Endothelial cell of umbilical vein (primary cell): ENCODE measurements around the gene CPT1A. TPM values are rescaled to one million over a fixed set of nuclear protein-coding genes. Genes with fewer than 3 reads are reported as not detected.

Experiments used
- BruUV-seq: library from RNA; stranded (reverse); fragments of 400-500 nt; replicated peaks from 2 replicates; lab custom pipeline; 2021; lab: Mats Ljungman, UMichigan
- CTCF ChIA-PET: fragments of 300-600, 350-600 bp; sonication (Branson Sonifier 250); formaldehyde crosslinking; loops from one replicate; lab custom pipeline; 2021; ENCODE audit warnings: antibody characterized with exemption, inconsistent platforms; lab: Charles Lee
- POLR2A ChIA-PET: fragments of 300-600, 350-600 bp; sonication (Branson Sonifier 250); formaldehyde crosslinking; loops from one replicate; lab custom pipeline; 2021; ENCODE audit warnings: antibody characterized with exemption, inconsistent platforms; lab: Charles Lee
- DNase-seq: peaks from one replicate; pipeline ENCODE4 v3.0.0-alpha.2; 2011; ENCODE audit warnings: low read depth, low spot score
- FAIRE-seq: peaks from 2 replicates; lab custom pipeline; 2011; peaks lifted over from hg19 to GRCh38; lab: Jason Lieb, UNC
- H2AFZ ChIP-seq: 2 replicates; pipeline ENCODE4 v1.6.0; 2012; ENCODE audit warnings: low read depth, low read length, control low read depth, inconsistent platforms
- H3K27ac ChIP-seq: 2 replicates; pipeline ENCODE4 v1.5.1; 2011; ENCODE audit warnings: low read depth, mild to moderate bottlenecking, control low read depth, low read length, moderate library complexity; ENCODE audit not compliant: insufficient read depth
- H3K27me3 ChIP-seq, 2 experiments: 2 replicates each; pipeline versions ENCODE4 v1.6.0 to v1.6.1; 2011; ENCODE audit warnings: low read length in 2 of 2, mixed read lengths in 1 of 2; ENCODE audit not compliant: control insufficient read depth in 2 of 2, insufficient read depth in 2 of 2
- H3K36me3 ChIP-seq, 2 experiments: 2 replicates in 1 of 2; 3 replicates in 1 of 2; pipeline ENCODE4 v1.5.1; 2011; ENCODE audit warnings: low read length in 2 of 2, mild to moderate bottlenecking in 1 of 2, moderate library complexity in 1 of 2; ENCODE audit not compliant: control insufficient read depth in 2 of 2, insufficient read depth in 2 of 2; ENCODE audit errors: extremely low read depth in 1 of 2
- H3K4me1 ChIP-seq: 3 replicates; pipeline ENCODE4 v1.5.1; 2011; ENCODE audit warnings: mild to moderate bottlenecking, low read length; ENCODE audit not compliant: control insufficient read depth, insufficient read depth; ENCODE audit errors: extremely low read depth
- H3K4me2 ChIP-seq: 2 replicates; pipeline ENCODE4 v1.6.1; 2011; ENCODE audit warnings: low read length, control low read depth, mixed read lengths; ENCODE audit not compliant: insufficient read depth
- H3K4me3 ChIP-seq, 3 experiments: fragments of 200-600 bp in 1 of 3; sonication (generic), shearing (Covaris generic) in 1 of 3; replicated peaks in 1 of 3; 2 replicates each; pipeline ENCODE4 v1.5.1; 2011 to 2016; ENCODE audit warnings: control low read depth in 3 of 3, low read length in 3 of 3, mild to moderate bottlenecking in 2 of 3, inconsistent platforms in 1 of 3, low read depth in 1 of 3, moderate library complexity in 1 of 3; ENCODE audit not compliant: insufficient read depth in 1 of 3
- H3K79me2 ChIP-seq: 2 replicates; pipeline ENCODE4 v1.6.0; 2012; ENCODE audit warnings: low read length, inconsistent platforms; ENCODE audit not compliant: control insufficient read depth, insufficient read depth
- H3K9ac ChIP-seq: replicated peaks from 2 replicates; pipeline ENCODE3; 2011; ENCODE audit warnings: low read length, control low read depth; ENCODE audit not compliant: insufficient read depth; ENCODE audit errors: extremely low read depth
- H3K9me1 ChIP-seq: replicated peaks from 3 replicates; pipeline ENCODE4 v1.6.0; 2011; ENCODE audit warnings: mild to moderate bottlenecking, low read length; ENCODE audit not compliant: control insufficient read depth, insufficient read depth; ENCODE audit errors: extremely low read depth
- H3K9me3 ChIP-seq: replicated peaks from 2 replicates; pipeline ENCODE4 v1.5.1; 2012; ENCODE audit warnings: low read length, inconsistent platforms; ENCODE audit not compliant: control insufficient read depth, insufficient read depth
- H4K20me1 ChIP-seq: replicated peaks from 2 replicates; pipeline ENCODE3; 2011; ENCODE audit warnings: mild to moderate bottlenecking, low read length; ENCODE audit not compliant: control insufficient read depth, insufficient read depth; ENCODE audit errors: extremely low read depth
- EZH2 ChIP-seq: IDR thresholded peaks from 2 replicates; pipeline ENCODE4 v1.6.1; 2012; ENCODE audit warnings: borderline replicate concordance, low read depth, mild to moderate bottlenecking, moderate library complexity, low read length, inconsistent platforms; ENCODE audit not compliant: severe bottlenecking
- FOS ChIP-seq: IDR thresholded peaks from 2 replicates; pipeline ENCODE4 v1.6.1; 2011; ENCODE audit warnings: mild to moderate bottlenecking, low read length, moderate library complexity, borderline replicate concordance; ENCODE audit not compliant: insufficient read depth
- GATA2 ChIP-seq: IDR thresholded peaks from 2 replicates; pipeline ENCODE4 v1.7.0; 2011; ENCODE audit warnings: low read depth, mild to moderate bottlenecking, moderate library complexity, mixed read lengths, low read length; ENCODE audit not compliant: insufficient read length, insufficient read depth
- JUN ChIP-seq: IDR thresholded peaks from 2 replicates; pipeline ENCODE4 v1.6.1; 2011; ENCODE audit warnings: borderline replicate concordance, low read depth; ENCODE audit not compliant: insufficient read length, insufficient read depth
- MYC ChIP-seq: IDR thresholded peaks from one replicate; pipeline ENCODE4 v1.6.1; 2011; ENCODE audit warnings: mild to moderate bottlenecking, low read depth, low read length
- POLR2A ChIP-seq: IDR thresholded peaks from 2 replicates; pipeline ENCODE4 v1.6.1; 2012; ENCODE audit warnings: low read depth, mild to moderate bottlenecking, control low read depth, low read length
- POLR2AphosphoS5 ChIP-seq: IDR thresholded peaks from 2 replicates; pipeline ENCODE4 v1.6.1; 2012; ENCODE audit warnings: low read depth, mild to moderate bottlenecking, control low read depth, low read length, moderate library complexity; ENCODE audit not compliant: insufficient read depth
- dilution Hi-C: fragments of 300-500 bp; cut with MboI; formaldehyde crosslinking; loops from one replicate; pipeline ENCODE4 v1.15.0; 2019; ENCODE audit warnings: low sequenced_read_pairs; ENCODE audit not compliant: extremely low pct_ligation_motif_present
- intact Hi-C: fragments of 100-400 bp; cut with micrococcal nuclease; formaldehyde crosslinking; loops from one replicate; pipeline ENCODE4 v1.10.0; 2022
- polyA plus RNA-seq, 4 experiments: library from polyadenylated mRNA; depleted of rRNA in 3 of 4; stranded (reverse) in 3 of 4; unstranded in 1 of 4; fragments of >200 nt; gene quantifications; 2 replicates each; pipeline versions ENCODE4 v1.2.1 to v1.2.3, GENCODE V29; 2011 to 2012; ENCODE audit warnings: missing spikeins in 1 of 4
- total RNA-seq: library from RNA; stranded (reverse); gene quantifications from 2 replicates; pipeline ENCODE4 v1.2.3, GENCODE V29; 2021
- TF ChIP-seq, protein P1 (sequence below): IDR thresholded peaks from 2 replicates; pipeline ENCODE4 v1.6.1; 2011; ENCODE audit not compliant: insufficient read depth, insufficient read length

CPT1A gene
- total and polyA plus RNA-seq, 2 donors (not counting 3 experiments of a cell fraction or from before 2014, with no cell fraction given): 26.3 to 62.1 TPM

- no TSS peak for BruUV-seq
- FAIRE-seq (no peak), DNase-seq (no peak)
- H3K4me2 ChIP-seq: no peak overlapping the region
- H3K79me2 ChIP-seq: no peaks in the 10 kb centered on the region
- peaks cover 3 to 37% of the 10 kb centered on the region in 2 experiments for H3K36me3 ChIP-seq
- POLR2A ChIA-PET: no interaction called here
- intact Hi-C loops: no loop called here
- H3K4me3 ChIP-seq: no peak overlapping the region
- no peaks in the 10 kb centered on the region for H3K9me1 ChIP-seq
- CTCF ChIA-PET: no interaction called here
- no peaks in the 10 kb centered on the region for H3K4me1 ChIP-seq
- H2AFZ ChIP-seq: no peak overlapping the region
- no peaks in the 10 kb centered on the region for H3K9me3 ChIP-seq
- H4K20me1 ChIP-seq: no peaks in the 10 kb centered on the region
- H3K27ac ChIP-seq: no peak overlapping the region
- dilution Hi-C loops: no loop called here
- H3K27me3 ChIP-seq: no peaks in the 10 kb centered on the region
- no peak overlapping the region for H3K9ac ChIP-seq
- TF ChIP-seq JUN: no peak
- no peak for TF ChIP-seq EZH2
- no peak for TF ChIP-seq POLR2A
- TF ChIP-seq GATA2: no peak
- TF ChIP-seq FOS: no peak
- TF ChIP-seq, protein P1, sequence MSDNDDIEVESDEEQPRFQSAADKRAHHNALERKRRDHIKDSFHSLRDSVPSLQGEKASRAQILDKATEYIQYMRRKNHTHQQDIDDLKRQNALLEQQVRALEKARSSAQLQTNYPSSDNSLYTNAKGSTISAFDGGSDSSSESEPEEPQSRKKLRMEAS: no peak
- no peak for TF ChIP-seq MYC
These were observed 59.0 kb downstream of the CPT1A start for GRCh38 chr11:68782711-68783110.

DNA sequence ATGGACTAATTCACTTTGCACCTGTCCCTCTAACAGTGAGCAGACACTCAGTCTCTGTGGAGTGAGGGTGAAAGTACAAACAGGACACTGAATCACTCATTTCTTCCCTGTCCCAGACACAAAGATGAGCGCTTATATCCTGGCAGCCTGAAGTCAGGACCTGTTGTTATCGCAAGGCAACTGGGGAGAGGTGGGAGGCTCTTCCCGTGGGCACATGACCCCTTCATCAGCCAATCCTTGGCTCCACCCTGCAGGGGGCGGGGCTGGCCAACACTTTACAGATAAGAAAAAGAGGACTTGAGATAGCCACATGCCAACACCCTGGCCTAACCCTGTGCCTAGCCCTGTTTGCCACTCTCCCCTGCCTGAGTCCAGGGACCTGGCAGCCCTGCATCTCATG lies 60.9 kb downstream of the CPT1A start:
- H2AFZ ChIP-seq: no peak overlapping the region
- no peak overlapping the region for H3K4me2 ChIP-seq
- H3K36me3 ChIP-seq: peaks cover 3 to 37% of the 10 kb centered on the region in 2 experiments
- H3K9me3 ChIP-seq: no peaks in the 10 kb centered on the region
- H3K27me3 ChIP-seq: no peaks in the 10 kb centered on the region
- H3K4me3 ChIP-seq: no peak overlapping the region
- no peaks in the 10 kb centered on the region for H3K79me2 ChIP-seq
- peak; percentile 70 for FAIRE-seq
- peak; percentile 50 for DNase-seq
- dilution Hi-C loops (no loop called here), intact Hi-C loops (no loop called here)
- TF ChIP-seq MYC (no peak), POLR2A (no peak), POLR2AphosphoS5 (no peak)
- TF ChIP-seq, protein P1: no peak
- POLR2A ChIA-PET: no interaction called here
- BruUV-seq: no TSS peak
- no peaks in the 10 kb centered on the region for H3K4me1 ChIP-seq
- no peak overlapping the region for H3K9ac ChIP-seq
- H3K9me1 ChIP-seq: no peaks in the 10 kb centered on the region
- no peak overlapping the region for H3K27ac ChIP-seq
- H4K20me1 ChIP-seq: no peaks in the 10 kb centered on the region
- CTCF ChIA-PET: no interaction called here
